ENCODE data around the gene PSMG1.

DNA sequence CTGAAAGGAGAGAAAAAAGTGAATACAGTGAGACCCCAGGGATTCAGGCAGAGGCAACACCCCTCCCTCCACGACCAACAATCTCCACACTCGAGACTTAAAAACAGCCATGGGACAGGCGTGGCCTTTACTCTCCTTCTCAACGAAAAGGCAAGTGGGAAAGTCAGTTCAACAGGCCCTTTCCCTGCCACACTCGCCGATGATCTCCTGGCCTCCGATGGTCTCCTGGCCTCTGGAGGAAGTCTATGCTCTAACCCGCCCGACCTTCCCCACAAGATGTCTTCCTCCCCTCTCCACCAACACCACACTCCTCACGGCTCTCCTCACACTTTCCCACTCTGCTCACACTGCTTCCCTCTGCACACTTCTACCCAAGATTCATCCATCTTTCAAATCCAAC lies 7.6 kb downstream of the PSMG1 start:
- TF ChIP-seq PBX3 (IDR thresholded peaks at IDR 0.05): no peak
- TF ChIP-seq, protein P1, sequence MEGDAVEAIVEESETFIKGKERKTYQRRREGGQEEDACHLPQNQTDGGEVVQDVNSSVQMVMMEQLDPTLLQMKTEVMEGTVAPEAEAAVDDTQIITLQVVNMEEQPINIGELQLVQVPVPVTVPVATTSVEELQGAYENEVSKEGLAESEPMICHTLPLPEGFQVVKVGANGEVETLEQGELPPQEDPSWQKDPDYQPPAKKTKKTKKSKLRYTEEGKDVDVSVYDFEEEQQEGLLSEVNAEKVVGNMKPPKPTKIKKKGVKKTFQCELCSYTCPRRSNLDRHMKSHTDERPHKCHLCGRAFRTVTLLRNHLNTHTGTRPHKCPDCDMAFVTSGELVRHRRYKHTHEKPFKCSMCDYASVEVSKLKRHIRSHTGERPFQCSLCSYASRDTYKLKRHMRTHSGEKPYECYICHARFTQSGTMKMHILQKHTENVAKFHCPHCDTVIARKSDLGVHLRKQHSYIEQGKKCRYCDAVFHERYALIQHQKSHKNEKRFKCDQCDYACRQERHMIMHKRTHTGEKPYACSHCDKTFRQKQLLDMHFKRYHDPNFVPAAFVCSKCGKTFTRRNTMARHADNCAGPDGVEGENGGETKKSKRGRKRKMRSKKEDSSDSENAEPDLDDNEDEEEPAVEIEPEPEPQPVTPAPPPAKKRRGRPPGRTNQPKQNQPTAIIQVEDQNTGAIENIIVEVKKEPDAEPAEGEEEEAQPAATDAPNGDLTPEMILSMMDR (IDR thresholded peaks at IDR 0.05): no peak
- TF ChIP-seq, protein P2, sequence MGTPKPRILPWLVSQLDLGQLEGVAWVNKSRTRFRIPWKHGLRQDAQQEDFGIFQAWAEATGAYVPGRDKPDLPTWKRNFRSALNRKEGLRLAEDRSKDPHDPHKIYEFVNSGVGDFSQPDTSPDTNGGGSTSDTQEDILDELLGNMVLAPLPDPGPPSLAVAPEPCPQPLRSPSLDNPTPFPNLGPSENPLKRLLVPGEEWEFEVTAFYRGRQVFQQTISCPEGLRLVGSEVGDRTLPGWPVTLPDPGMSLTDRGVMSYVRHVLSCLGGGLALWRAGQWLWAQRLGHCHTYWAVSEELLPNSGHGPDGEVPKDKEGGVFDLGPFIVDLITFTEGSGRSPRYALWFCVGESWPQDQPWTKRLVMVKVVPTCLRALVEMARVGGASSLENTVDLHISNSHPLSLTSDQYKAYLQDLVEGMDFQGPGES (IDR thresholded peaks at IDR 0.05; ENCODE audit: low read depth, low read length): no peak
- TF ChIP-seq SMC3 (IDR thresholded peaks at IDR 0.05; ENCODE audit: low read depth, low read length): no peak
- no peak for TF ChIP-seq YY1 (IDR thresholded peaks at IDR 0.05; ENCODE audit: low read depth)
- TF ChIP-seq, protein P3, sequence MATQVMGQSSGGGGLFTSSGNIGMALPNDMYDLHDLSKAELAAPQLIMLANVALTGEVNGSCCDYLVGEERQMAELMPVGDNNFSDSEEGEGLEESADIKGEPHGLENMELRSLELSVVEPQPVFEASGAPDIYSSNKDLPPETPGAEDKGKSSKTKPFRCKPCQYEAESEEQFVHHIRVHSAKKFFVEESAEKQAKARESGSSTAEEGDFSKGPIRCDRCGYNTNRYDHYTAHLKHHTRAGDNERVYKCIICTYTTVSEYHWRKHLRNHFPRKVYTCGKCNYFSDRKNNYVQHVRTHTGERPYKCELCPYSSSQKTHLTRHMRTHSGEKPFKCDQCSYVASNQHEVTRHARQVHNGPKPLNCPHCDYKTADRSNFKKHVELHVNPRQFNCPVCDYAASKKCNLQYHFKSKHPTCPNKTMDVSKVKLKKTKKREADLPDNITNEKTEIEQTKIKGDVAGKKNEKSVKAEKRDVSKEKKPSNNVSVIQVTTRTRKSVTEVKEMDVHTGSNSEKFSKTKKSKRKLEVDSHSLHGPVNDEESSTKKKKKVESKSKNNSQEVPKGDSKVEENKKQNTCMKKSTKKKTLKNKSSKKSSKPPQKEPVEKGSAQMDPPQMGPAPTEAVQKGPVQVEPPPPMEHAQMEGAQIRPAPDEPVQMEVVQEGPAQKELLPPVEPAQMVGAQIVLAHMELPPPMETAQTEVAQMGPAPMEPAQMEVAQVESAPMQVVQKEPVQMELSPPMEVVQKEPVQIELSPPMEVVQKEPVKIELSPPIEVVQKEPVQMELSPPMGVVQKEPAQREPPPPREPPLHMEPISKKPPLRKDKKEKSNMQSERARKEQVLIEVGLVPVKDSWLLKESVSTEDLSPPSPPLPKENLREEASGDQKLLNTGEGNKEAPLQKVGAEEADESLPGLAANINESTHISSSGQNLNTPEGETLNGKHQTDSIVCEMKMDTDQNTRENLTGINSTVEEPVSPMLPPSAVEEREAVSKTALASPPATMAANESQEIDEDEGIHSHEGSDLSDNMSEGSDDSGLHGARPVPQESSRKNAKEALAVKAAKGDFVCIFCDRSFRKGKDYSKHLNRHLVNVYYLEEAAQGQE (IDR thresholded peaks at IDR 0.05; ENCODE audit: low read depth, low read length): no peak
- TF ChIP-seq EP300 (IDR thresholded peaks at IDR 0.05; ENCODE audit: borderline replicate concordance in 1 of 2, low read depth in 1 of 2, low read length in 1 of 2): no peak
- TF ChIP-seq POLR2AphosphoS5 (IDR thresholded peaks at IDR 0.05; ENCODE audit: low read depth, low read length): no peak
- no peak for TF ChIP-seq MAX (IDR thresholded peaks at IDR 0.05; ENCODE audit: low read depth)
- TF ChIP-seq ELF1 (IDR thresholded peaks at IDR 0.05): no peak
- TF ChIP-seq SIN3A (IDR thresholded peaks at IDR 0.05; ENCODE audit: borderline replicate concordance, low read depth, low read length): no peak
- no peak for TF ChIP-seq TAF1 (IDR thresholded peaks at IDR 0.05; ENCODE audit: borderline replicate concordance, low read depth, low read length)
- no peak for TF ChIP-seq EZH2phosphoT487 (IDR thresholded peaks at IDR 0.05; ENCODE audit: borderline replicate concordance, low read depth)

Data from SK-N-SH (cell line).